Measurements from ENCODE around the gene BMPER.

BMPER gene

GRCh38 chr7:34133983-34134782, 228.8 kb downstream of the BMPER start:
- no peak for TF ChIP-seq CSRNP3 (CRISPR knock-in tag; IDR thresholded peaks at IDR 0.05)
- TF ChIP-seq ZFP30 (CRISPR knock-in tag; IDR thresholded peaks at IDR 0.05): no peak
- TF ChIP-seq ESRRG (CRISPR knock-in tag; IDR thresholded peaks at IDR 0.05): no peak
- TF ChIP-seq ZNF8 (CRISPR knock-in tag; IDR thresholded peaks at IDR 0.05): no peak
- TF ChIP-seq BACH2 (CRISPR knock-in tag; IDR thresholded peaks at IDR 0.05; ENCODE audit: borderline replicate concordance): no peak
- TF ChIP-seq SNAI2 (CRISPR knock-in tag; IDR thresholded peaks at IDR 0.05): no peak
- TF ChIP-seq ZC3H10 (CRISPR knock-in tag; IDR thresholded peaks at IDR 0.05): no peak
- TF ChIP-seq RARB (CRISPR knock-in tag; IDR thresholded peaks at IDR 0.05): no peak
- TF ChIP-seq ISL1 (CRISPR knock-in tag; IDR thresholded peaks at IDR 0.05): no peak
- no peak for TF ChIP-seq ZFP3 (CRISPR knock-in tag; IDR thresholded peaks at IDR 0.05)
- no peak for TF ChIP-seq PATZ1 (CRISPR knock-in tag; IDR thresholded peaks at IDR 0.05; ENCODE audit: borderline replicate concordance)
- peak; percentile 89 for ATAC-seq

GRCh38 chr7:34135924-34136323, 230.6 kb downstream of the BMPER start:
- TF ChIP-seq ESRRG (CRISPR knock-in tag; IDR thresholded peaks at IDR 0.05): no peak
- TF ChIP-seq PPARA (CRISPR knock-in tag; IDR thresholded peaks at IDR 0.05; ENCODE audit: borderline replicate concordance): no peak
- TF ChIP-seq CREB5 (CRISPR knock-in tag; IDR thresholded peaks at IDR 0.05; ENCODE audit: low read depth): no peak
- TF ChIP-seq CSDC2 (CRISPR knock-in tag; IDR thresholded peaks at IDR 0.05): no peak
- TF ChIP-seq ZC3H10 (CRISPR knock-in tag; IDR thresholded peaks at IDR 0.05): no peak
- no peak for TF ChIP-seq ZNF8 (CRISPR knock-in tag; IDR thresholded peaks at IDR 0.05)
- TF ChIP-seq SNAI2 (CRISPR knock-in tag; IDR thresholded peaks at IDR 0.05): no peak
- no peak for TF ChIP-seq TCF4 (CRISPR knock-in tag; IDR thresholded peaks at IDR 0.05; ENCODE audit: borderline replicate concordance)
- no peak for TF ChIP-seq ZFP3 (CRISPR knock-in tag; IDR thresholded peaks at IDR 0.05)
- ATAC-seq: no peak

- TF ChIP-seq ESRRG (CRISPR knock-in tag; IDR thresholded peaks at IDR 0.05) (no peak), TOX (CRISPR knock-in tag; IDR thresholded peaks at IDR 0.05; ENCODE audit: borderline replicate concordance) (no peak), POU6F1 (CRISPR knock-in tag; IDR thresholded peaks at IDR 0.05; ENCODE audit: borderline replicate concordance, low read depth) (no peak), ARNTL (CRISPR knock-in tag; IDR thresholded peaks at IDR 0.05; ENCODE audit: borderline replicate concordance, low read depth) (no peak), CSRNP3 (CRISPR knock-in tag; IDR thresholded peaks at IDR 0.05) (no peak)
- no peak for ATAC-seq
These were observed 231.4 kb downstream of the BMPER start for GRCh38 chr7:34136698-34137097.

GRCh38 chr7:34137176-34137575, 231.8 kb downstream of the BMPER start:
- no peak for ATAC-seq
- TF ChIP-seq ARNTL (CRISPR knock-in tag; IDR thresholded peaks at IDR 0.05; ENCODE audit: borderline replicate concordance, low read depth): no peak
- TF ChIP-seq ZNF565 (CRISPR knock-in tag; conservative IDR thresholded peaks at IDR 0.05; ENCODE audit: low read depth): no peak
- no peak for TF ChIP-seq OSR1 (CRISPR knock-in tag; IDR thresholded peaks at IDR 0.05)
- TF ChIP-seq SNAI2 (CRISPR knock-in tag; IDR thresholded peaks at IDR 0.05): no peak
- TF ChIP-seq ESRRG (CRISPR knock-in tag; IDR thresholded peaks at IDR 0.05): no peak
- TF ChIP-seq TSHZ2 (CRISPR knock-in tag; IDR thresholded peaks at IDR 0.05): no peak
- TF ChIP-seq ZFP30 (CRISPR knock-in tag; IDR thresholded peaks at IDR 0.05): no peak
- no peak for TF ChIP-seq ZFP3 (CRISPR knock-in tag; IDR thresholded peaks at IDR 0.05)
- TF ChIP-seq CSDC2 (CRISPR knock-in tag; IDR thresholded peaks at IDR 0.05): no peak
- no peak for TF ChIP-seq ZNF8 (CRISPR knock-in tag; IDR thresholded peaks at IDR 0.05)
- no peak for TF ChIP-seq TCF4 (CRISPR knock-in tag; IDR thresholded peaks at IDR 0.05; ENCODE audit: borderline replicate concordance)
- no peak for TF ChIP-seq PPARA (CRISPR knock-in tag; IDR thresholded peaks at IDR 0.05; ENCODE audit: borderline replicate concordance)
- no peak for TF ChIP-seq BACH2 (CRISPR knock-in tag; IDR thresholded peaks at IDR 0.05; ENCODE audit: borderline replicate concordance)
- TF ChIP-seq PATZ1 (CRISPR knock-in tag; IDR thresholded peaks at IDR 0.05; ENCODE audit: borderline replicate concordance): no peak

All from SK-N-SH treated with all-trans-retinoic acid at 6 μM for 48 hours (cell line).